ENCODE data around the gene MFSD11. TPM values are rescaled to one million over a fixed set of nuclear protein-coding genes. Genes with fewer than 3 reads are reported as not detected.

MFSD11 gene
- total and polyA plus RNA-seq, 2 of the 8 experiments (the other 6 are each of a cell fraction or from before 2014, with no cell fraction given) = 17.7 to 19.8 TPM

DNA sequence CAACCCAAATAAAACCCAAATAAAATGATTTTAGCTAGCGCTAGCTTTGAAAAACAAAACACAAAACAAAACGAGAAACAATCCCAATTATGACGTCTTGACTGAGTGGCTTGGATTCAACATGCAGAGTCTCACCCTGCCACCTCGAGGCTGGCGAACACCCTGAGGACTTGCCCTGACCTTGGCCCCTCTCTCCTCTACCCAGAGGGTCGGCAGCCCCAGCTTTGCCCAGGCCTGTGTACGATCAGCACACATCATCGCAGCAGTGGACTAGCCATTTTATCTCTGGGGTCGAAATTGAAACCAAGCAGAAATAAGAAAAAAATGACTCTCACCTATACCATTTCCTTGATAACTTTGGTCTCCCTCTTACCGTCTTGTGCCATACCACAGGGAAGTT, 16.5 kb upstream of the MFSD11 start:
- Histone ChIP-seq H2BK20ac (ENCODE audit: low read length) (no peak overlapping the region), H3K9ac (replicated peaks in 1 of 4; ENCODE audit: extremely low read depth in 1 of 4, low read depth in 3 of 4, low read length in 3 of 4) (no peak overlapping the region), H3K36me3 (ENCODE audit: control insufficient read depth in 2 of 4, insufficient read depth in 4 of 4, low read length in 3 of 4) (peaks cover 11 to 62% (median 38%) of the 10 kb centered on the region in 4 experiments), H4K5ac (ENCODE audit: insufficient read length, low read depth, low read length) (no peak overlapping the region), H2BK120ac (replicated peaks; ENCODE audit: low read depth, low read length) (no peak overlapping the region), H3K4me3 (ENCODE audit: extremely low read depth in 1 of 4, insufficient read depth in 2 of 4, low read depth in 3 of 4, low read length in 4 of 4) (no peak overlapping the region), H4K91ac (replicated peaks; ENCODE audit: insufficient read length, low read length) (no peak overlapping the region), H4K8ac (ENCODE audit: extremely low read depth, insufficient read depth, low read length) (no peak overlapping the region), H2BK12ac (ENCODE audit: low read depth, low read length) (no peak overlapping the region), H3K9me3 (ENCODE audit: insufficient read depth in 2 of 2, low read depth in 1 of 2, low read length in 1 of 2) (no peaks in the 10 kb centered on the region), H3K79me1 (ENCODE audit: low read depth, low read length) (no peaks in the 10 kb centered on the region), H3K4me1 (replicated peaks in 1 of 4; ENCODE audit: control insufficient read depth in 3 of 4, insufficient read depth in 4 of 4, low read length in 3 of 4) (peaks cover 0 to 4% (median 1%) of the 10 kb centered on the region in 4 experiments; a peak in 4 of 7 replicates), H2AFZ (ENCODE audit: low read length) (no peak overlapping the region), H3K27me3 (replicated peaks in 1 of 4; ENCODE audit: control insufficient read depth in 3 of 4, extremely low read depth in 1 of 4, insufficient read depth in 3 of 4, low read length in 3 of 4) (no peaks in the 10 kb centered on the region), H3K56ac (replicated peaks; ENCODE audit: insufficient read length, low read depth, low read length) (no peak overlapping the region), H3K18ac (ENCODE audit: extremely low read depth, low read length) (no peak overlapping the region), H4K20me1 (replicated peaks in 1 of 2; ENCODE audit: control insufficient read depth in 1 of 2, insufficient read depth in 2 of 2, low read length in 2 of 2) (peaks cover 0 to 7% of the 10 kb centered on the region in 2 experiments), H3K23ac (ENCODE audit: insufficient read length) (no peak overlapping the region), H2AK5ac (ENCODE audit: low read depth, low read length) (no peak overlapping the region), H2BK15ac (ENCODE audit: low read length) (no peak overlapping the region), H2BK5ac (ENCODE audit: low read depth, low read length) (no peak overlapping the region), H3K27ac (ENCODE audit: low read depth, low read length) (no peak overlapping the region), H3K79me2 (ENCODE audit: control insufficient read depth in 1 of 2, insufficient read depth in 2 of 2, low read length in 2 of 2) (peaks cover 0 to 7% of the 10 kb centered on the region in 2 experiments; a peak in 2 of 4 replicates), H3K4ac (replicated peaks; ENCODE audit: insufficient read length, low read depth, low read length) (no peak overlapping the region), H3K14ac (ENCODE audit: insufficient read length) (no peak overlapping the region), H3K23me2 (ENCODE audit: low read depth, low read length) (peaks cover 6% of the 10 kb centered on the region; the same call in 1 of the 2 replicates), H3K4me2 (ENCODE audit: insufficient read depth in 1 of 2, low read depth in 2 of 2, low read length in 2 of 2) (no peak overlapping the region)
- no peak for DNase-seq (ENCODE audit: low read depth in 1 of 2, low spot score in 2 of 2)
- TF ChIP-seq, protein P1, sequence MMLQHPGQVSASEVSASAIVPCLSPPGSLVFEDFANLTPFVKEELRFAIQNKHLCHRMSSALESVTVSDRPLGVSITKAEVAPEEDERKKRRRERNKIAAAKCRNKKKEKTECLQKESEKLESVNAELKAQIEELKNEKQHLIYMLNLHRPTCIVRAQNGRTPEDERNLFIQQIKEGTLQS (IDR thresholded peaks at IDR 0.05; ENCODE audit: insufficient read depth, low read depth, low read length) = no peak
- TF ChIP-seq CTBP2 (IDR thresholded peaks at IDR 0.05; ENCODE audit: borderline replicate concordance, insufficient read depth, insufficient read length, low read length) (no peak), SP1 (IDR thresholded peaks at IDR 0.05; ENCODE audit: low read depth, low read length) (no peak), JUND (IDR thresholded peaks at IDR 0.05; ENCODE audit: low read length) (no peak), GABPA (IDR thresholded peaks at IDR 0.05; ENCODE audit: borderline replicate concordance, insufficient read depth, low read length) (no peak)
- FAIRE-seq = no peak
- 77% methylated on average over 10 of the region's 10 CpGs; no CpG with 5 or more reads in 1 of the 2 experiments for WGBS, 2 experiments (ENCODE audit: extremely low coverage in 1 of 2, insufficient coverage in 1 of 2, insufficient read length in 1 of 2, insufficient replicate concordance in 2 of 2, low coverage in 1 of 2, low lambda C conversion rate in 2 of 2, missing lambda C conversion rate in 1 of 2)
- ChIA-PET CTCF (ENCODE audit: partially characterized antibody) (interaction anchor here (0.9 to 1.2 kb wide), 2 partner anchors 8 to 10 kb away, joined by 3 to 5 read pairs; no protein-coding TSS in a partner anchor), POLR2A (ENCODE audit: partially characterized antibody) (interaction anchor here (0.6 to 1.0 kb wide), 2 partner anchors 13 to 266 kb away, joined by 3 to 4 read pairs; no protein-coding TSS in a partner anchor)
